Transverse colon (tissue), 3 donors: ENCODE data around the gene C22orf31.

ENCODE experiments used
- EP300 ChIP-seq: sonication (generic); formaldehyde crosslinking; IDR thresholded peaks from one replicate; pipeline ENCODE4 v1.6.1; 2017; ENCODE audit warnings: antibody characterized with exemption, low read depth
- POLR2A ChIP-seq: fragments of 450-650 bp; IDR thresholded peaks from one replicate; pipeline ENCODE4 v1.6.1; 2016; ENCODE audit warnings: antibody characterized with exemption, mild to moderate bottlenecking, moderate library complexity
- TF ChIP-seq, protein P1 (sequence below), 5 experiments: fragments of 200-600 bp in 3 of 5; fragments of 450-650 bp in 2 of 5; sonication (generic) in 3 of 5; IDR thresholded peaks; 1 replicate in 2 of 5; 2 replicates in 3 of 5; pipeline ENCODE4 v1.5.1; 2016 to 2017; ENCODE audit warnings: antibody characterized with exemption in 5 of 5, inconsistent platforms in 3 of 5, mild to moderate bottlenecking in 2 of 5, moderate library complexity in 1 of 5

DNA sequence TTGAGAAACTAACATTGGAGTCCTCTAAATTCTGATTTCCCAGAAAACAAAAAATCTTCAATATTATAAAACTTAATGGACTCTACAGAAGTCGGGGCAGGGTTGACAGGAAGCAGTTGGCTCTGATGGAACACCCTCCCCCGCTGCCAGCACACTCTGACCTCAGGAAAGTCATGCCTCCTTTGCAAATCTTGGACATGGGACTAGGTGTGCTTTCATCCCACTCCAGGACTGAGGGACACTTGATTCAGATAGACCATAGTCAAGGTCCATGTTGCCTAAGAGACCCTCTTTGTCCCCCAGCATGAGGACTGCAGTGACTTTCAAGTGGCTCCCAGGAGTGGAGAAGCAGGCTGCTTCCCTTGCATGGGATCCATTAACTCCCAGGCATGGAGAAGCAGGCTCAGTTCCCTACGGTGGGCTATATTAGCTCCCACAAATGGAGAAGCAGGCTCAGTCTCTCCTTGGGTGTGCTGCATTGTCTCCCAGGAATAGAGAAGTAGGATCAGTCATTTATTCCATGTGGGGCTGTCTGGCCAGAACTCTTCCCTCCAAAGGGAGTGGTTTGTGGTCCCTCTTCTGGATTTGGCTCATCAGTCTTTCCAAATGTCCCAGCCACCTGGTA lies 38.3 kb downstream of the C22orf31 start:
- TF ChIP-seq, protein P1, sequence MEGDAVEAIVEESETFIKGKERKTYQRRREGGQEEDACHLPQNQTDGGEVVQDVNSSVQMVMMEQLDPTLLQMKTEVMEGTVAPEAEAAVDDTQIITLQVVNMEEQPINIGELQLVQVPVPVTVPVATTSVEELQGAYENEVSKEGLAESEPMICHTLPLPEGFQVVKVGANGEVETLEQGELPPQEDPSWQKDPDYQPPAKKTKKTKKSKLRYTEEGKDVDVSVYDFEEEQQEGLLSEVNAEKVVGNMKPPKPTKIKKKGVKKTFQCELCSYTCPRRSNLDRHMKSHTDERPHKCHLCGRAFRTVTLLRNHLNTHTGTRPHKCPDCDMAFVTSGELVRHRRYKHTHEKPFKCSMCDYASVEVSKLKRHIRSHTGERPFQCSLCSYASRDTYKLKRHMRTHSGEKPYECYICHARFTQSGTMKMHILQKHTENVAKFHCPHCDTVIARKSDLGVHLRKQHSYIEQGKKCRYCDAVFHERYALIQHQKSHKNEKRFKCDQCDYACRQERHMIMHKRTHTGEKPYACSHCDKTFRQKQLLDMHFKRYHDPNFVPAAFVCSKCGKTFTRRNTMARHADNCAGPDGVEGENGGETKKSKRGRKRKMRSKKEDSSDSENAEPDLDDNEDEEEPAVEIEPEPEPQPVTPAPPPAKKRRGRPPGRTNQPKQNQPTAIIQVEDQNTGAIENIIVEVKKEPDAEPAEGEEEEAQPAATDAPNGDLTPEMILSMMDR (IDR thresholded peaks at IDR 0.05): no peak
- TF ChIP-seq POLR2A (no peak), EP300 (no peak)
